Esophagus squamous epithelium (tissue), 4 donors: Measurements from ENCODE around the gene SEMA5B.

ENCODE experiments used
- CTCF ChIP-seq, 6 experiments: fragments of 450-650 bp in 4 of 6; fragments of 200-600 bp in 2 of 6; sonication (generic) in 2 of 6; IDR thresholded peaks; one replicate each; pipeline ENCODE4 v1.5.1; 2016 to 2019; ENCODE audit warnings: antibody characterized with exemption in 6 of 6, mild to moderate bottlenecking in 4 of 6, moderate library complexity in 4 of 6
- POLR2A ChIP-seq, 4 donors: fragments of 450-650 bp; IDR thresholded peaks; one replicate each; pipeline ENCODE4 v1.6.1; 2017; ENCODE audit warnings: antibody characterized with exemption in 4 of 4, mild to moderate bottlenecking in 4 of 4, moderate library complexity in 3 of 4

- TF ChIP-seq CTCF (IDR thresholded peaks at IDR 0.05) (no peak), POLR2A (IDR thresholded peaks at IDR 0.05) (no peak)
These were observed 34.9 kb downstream of the SEMA5B start for GRCh38 chr3:122992676-122993075.
